H9 (cell line): ENCODE measurements around the gene BRD7. TPM values are rescaled to one million over a fixed set of nuclear protein-coding genes. Genes with fewer than 3 reads are reported as not detected.

Experiments used
- DNase-seq: peaks from one replicate; pipeline ENCODE4 v3.0.0-alpha.2; 2017
- H2AFZ ChIP-seq: one replicate; pipeline ENCODE4 v1.6.1; 2013; ENCODE audit warnings: mild to moderate bottlenecking, low read length, control low read depth, moderate library complexity
- H2AK5ac ChIP-seq: 2 replicates; pipeline ENCODE4 v1.6.1; 2013; ENCODE audit warnings: low read length, control low read depth, mixed read lengths; ENCODE audit not compliant: insufficient read length
- H2BK120ac ChIP-seq: one replicate; pipeline ENCODE4 v1.6.1; 2013; ENCODE audit warnings: low read depth, mild to moderate bottlenecking, low read length, control low read depth, inconsistent platforms; ENCODE audit not compliant: poor library complexity, severe bottlenecking
- H2BK12ac ChIP-seq: 2 replicates; pipeline ENCODE4 v1.6.1; 2013; ENCODE audit warnings: low read length, control low read depth, mixed read lengths, low read depth; ENCODE audit not compliant: insufficient read length
- H2BK15ac ChIP-seq: 2 replicates; pipeline ENCODE4 v1.6.1; 2013; ENCODE audit warnings: low read depth, low read length, control low read depth
- H2BK20ac ChIP-seq: one replicate; pipeline ENCODE4 v1.6.1; 2013; ENCODE audit warnings: low read depth, mild to moderate bottlenecking, low read length, control low read depth, inconsistent platforms; ENCODE audit not compliant: poor library complexity, severe bottlenecking
- H2BK5ac ChIP-seq: 2 replicates; pipeline ENCODE4 v1.6.1; 2013; ENCODE audit warnings: low read length, control low read depth, mixed read lengths; ENCODE audit not compliant: insufficient read length
- H3K14ac ChIP-seq: 2 replicates; pipeline ENCODE4 v1.6.1; 2013; ENCODE audit warnings: low read length, control low read depth; ENCODE audit not compliant: insufficient read depth
- H3K18ac ChIP-seq: 2 replicates; pipeline ENCODE4 v1.6.1; 2013; ENCODE audit warnings: low read depth, mild to moderate bottlenecking, mixed read lengths, low read length, control low read depth; ENCODE audit not compliant: insufficient read length
- H3K23ac ChIP-seq: 2 replicates; pipeline ENCODE4 v1.6.1; 2013; ENCODE audit warnings: low read length, control low read depth, mixed read lengths, low read depth; ENCODE audit not compliant: insufficient read length
- H3K23me2 ChIP-seq: 2 replicates; pipeline ENCODE4 v1.6.1; 2013; ENCODE audit warnings: low read depth, mild to moderate bottlenecking, mixed read lengths, low read length, control low read depth; ENCODE audit not compliant: insufficient read length, poor library complexity, severe bottlenecking
- H3K27ac ChIP-seq: 2 replicates; pipeline ENCODE4 v1.5.1; 2013; ENCODE audit warnings: low read length, control low read depth, mixed read lengths, low read depth; ENCODE audit not compliant: insufficient read length
- H3K27me3 ChIP-seq: 2 replicates; pipeline ENCODE4 v1.6.1; 2013; ENCODE audit warnings: low read length, control low read depth, inconsistent platforms; ENCODE audit not compliant: insufficient read depth
- H3K4ac ChIP-seq: 2 replicates; pipeline ENCODE4 v1.6.1; 2013; ENCODE audit warnings: low read depth, mild to moderate bottlenecking, control low read depth, inconsistent platforms, low read length, moderate library complexity
- H3K4me1 ChIP-seq: 2 replicates; pipeline ENCODE4 v1.6.1; 2013; ENCODE audit warnings: low read length, control low read depth, inconsistent platforms; ENCODE audit not compliant: insufficient read depth
- H3K4me2 ChIP-seq: 2 replicates; pipeline ENCODE4 v1.6.1; 2013; ENCODE audit warnings: low read length, control low read depth, mixed read lengths; ENCODE audit not compliant: insufficient read length, insufficient read depth
- H3K56ac ChIP-seq: 2 replicates; pipeline ENCODE4 v1.6.1; 2013; ENCODE audit warnings: low read depth, mild to moderate bottlenecking, mixed read lengths, low read length, control low read depth; ENCODE audit not compliant: insufficient read length
- H3K79me1 ChIP-seq: 2 replicates; pipeline ENCODE4 v1.6.1; 2013; ENCODE audit warnings: low read depth, mild to moderate bottlenecking, moderate library complexity, low read length, control low read depth, inconsistent platforms; ENCODE audit not compliant: insufficient read depth, poor library complexity, severe bottlenecking
- H3K79me2 ChIP-seq: 2 replicates; pipeline ENCODE4 v1.6.1; 2013; ENCODE audit warnings: low read length, control low read depth, inconsistent platforms; ENCODE audit not compliant: insufficient read depth
- H3K9ac ChIP-seq: 2 replicates; pipeline ENCODE4 v1.6.1; 2013; ENCODE audit warnings: low read length, control low read depth, mixed read lengths; ENCODE audit not compliant: insufficient read length; ENCODE audit errors: extremely low read depth
- H3K9me3 ChIP-seq: one replicate; pipeline ENCODE4 v1.6.1; 2013; ENCODE audit warnings: low read depth, low read length, inconsistent platforms; ENCODE audit not compliant: control insufficient read depth
- H3T11ph ChIP-seq: one replicate; pipeline ENCODE4 v1.6.1; 2013; ENCODE audit warnings: mild to moderate bottlenecking, low read length, control low read depth, inconsistent platforms
- H4K20me1 ChIP-seq: one replicate; pipeline ENCODE4 v1.6.1; 2013; ENCODE audit not compliant: control insufficient read depth, insufficient read length, insufficient read depth
- H4K5ac ChIP-seq: 2 replicates; pipeline ENCODE4 v1.6.1; 2013; ENCODE audit warnings: low read depth, mild to moderate bottlenecking, mixed read lengths, low read length, control low read depth; ENCODE audit not compliant: insufficient read length
- H4K8ac ChIP-seq: replicated peaks from 2 replicates; pipeline ENCODE4 v1.6.1; 2013; ENCODE audit warnings: low read length, control low read depth, mixed read lengths, low read depth; ENCODE audit not compliant: insufficient read length
- H4K91ac ChIP-seq: 2 replicates; pipeline ENCODE4 v1.6.1; 2013; ENCODE audit warnings: low read depth, mild to moderate bottlenecking, moderate library complexity, mixed read lengths, low read length, control low read depth; ENCODE audit not compliant: insufficient read length
- H3K27ac Mint-ChIP-seq, 3 experiments: 2 replicates in 2 of 3; 3 replicates in 1 of 3; pipeline ENCODE4 v1.8.0; 2020 to 2021; ENCODE audit warnings: mixed read lengths in 3 of 3, mild to moderate bottlenecking in 1 of 3, moderate library complexity in 1 of 3
- H3K27me3 Mint-ChIP-seq: 2 replicates; pipeline ENCODE4 v1.8.0; 2021; ENCODE audit warnings: low read depth, mild to moderate bottlenecking, moderate library complexity, mixed read lengths
- H3K36me3 Mint-ChIP-seq, 3 experiments: 2 replicates in 2 of 3; 3 replicates in 1 of 3; pipeline ENCODE4 v1.8.0; 2020 to 2021; ENCODE audit warnings: low read depth in 3 of 3, mixed read lengths in 3 of 3; ENCODE audit not compliant: insufficient read depth in 1 of 3
- H3K4me1 Mint-ChIP-seq, 2 experiments: 2 replicates each; pipeline ENCODE4 v1.8.0; 2020; ENCODE audit warnings: mixed read lengths in 2 of 2
- H3K4me3 Mint-ChIP-seq, 2 experiments: 2 replicates in 1 of 2; 3 replicates in 1 of 2; pipeline ENCODE4 v1.8.0; 2020 to 2021; ENCODE audit warnings: mild to moderate bottlenecking in 2 of 2, mixed read lengths in 2 of 2, moderate library complexity in 1 of 2
- H3K9me3 Mint-ChIP-seq, 2 experiments: 2 replicates in 1 of 2; 3 replicates in 1 of 2; pipeline ENCODE4 v1.8.0; 2020; ENCODE audit warnings: mild to moderate bottlenecking in 2 of 2, mixed read lengths in 2 of 2, moderate library complexity in 1 of 2
- WGBS: extraction: QIAGEN DNeasy Blood & Tissue Kit; methylation state at CpG from one replicate; pipeline ENCODE4 v1.1.7; 2013; ENCODE audit warnings: missing lambda C conversion rate, low lambda C conversion rate, mixed read lengths; ENCODE audit not compliant: insufficient read length; ENCODE audit errors: extremely low coverage; 5-methylcytosine and 5-hydroxymethylcytosine counted together
- total RNA-seq: library from RNA; stranded (reverse); gene quantifications from 2 replicates; pipeline ENCODE4 v1.2.1, GENCODE V29; 2021
- TF ChIP-seq, protein P1 (sequence below): fragments of 200-600 bp; sonication (generic); conservative IDR thresholded peaks from 3 replicates; pipeline ENCODE4 v1.8.0; 2021; ENCODE audit warnings: antibody characterized with exemption, mild to moderate bottlenecking

Gene BRD7
- total RNA-seq, 1 experiment from 2014 or later: 112 TPM

GRCh38 chr16:50384500-50385135 lies 15.8 kb upstream of the BRD7 start:
- Histone ChIP-seq H3K79me1 (no peaks in the 10 kb centered on the region), H2BK120ac (no peak overlapping the region), H2AK5ac (no peak overlapping the region), H2BK5ac (no peak overlapping the region), H2BK20ac (no peak overlapping the region), H2AFZ (no peak overlapping the region), H3K23ac (no peak overlapping the region), H3K4me2 (no peak overlapping the region), H3K23me2 (no peaks in the 10 kb centered on the region), H3K9me3 (no peaks in the 10 kb centered on the region), H3K27me3 (no peaks in the 10 kb centered on the region), H3T11ph (no peak overlapping the region), H4K8ac (no peak overlapping the region), H4K5ac (no peak overlapping the region), H3K9ac (no peak overlapping the region), H3K14ac (no peak overlapping the region), H3K4me1 (no peaks in the 10 kb centered on the region), H3K27ac (no peak overlapping the region), H3K79me2 (no peaks in the 10 kb centered on the region), H2BK12ac (no peak overlapping the region), H4K20me1 (no peaks in the 10 kb centered on the region), H3K56ac (no peak overlapping the region), H3K4ac (no peak overlapping the region), H2BK15ac (no peak overlapping the region), H4K91ac (no peak overlapping the region), H3K18ac (no peak overlapping the region)
- Mint-ChIP-seq H3K36me3 (no peaks in the 10 kb centered on the region), H3K4me1 (peaks cover 3 to 7% of the 10 kb centered on the region in 2 experiments; a peak in 3 of 4 replicates), H3K27ac (no peak overlapping the region), H3K4me3 (no peak overlapping the region), H3K9me3 (no peaks in the 10 kb centered on the region), H3K27me3 (peaks cover 7% of the 10 kb centered on the region)
- DNase-seq: no peak
- TF ChIP-seq, protein P1, sequence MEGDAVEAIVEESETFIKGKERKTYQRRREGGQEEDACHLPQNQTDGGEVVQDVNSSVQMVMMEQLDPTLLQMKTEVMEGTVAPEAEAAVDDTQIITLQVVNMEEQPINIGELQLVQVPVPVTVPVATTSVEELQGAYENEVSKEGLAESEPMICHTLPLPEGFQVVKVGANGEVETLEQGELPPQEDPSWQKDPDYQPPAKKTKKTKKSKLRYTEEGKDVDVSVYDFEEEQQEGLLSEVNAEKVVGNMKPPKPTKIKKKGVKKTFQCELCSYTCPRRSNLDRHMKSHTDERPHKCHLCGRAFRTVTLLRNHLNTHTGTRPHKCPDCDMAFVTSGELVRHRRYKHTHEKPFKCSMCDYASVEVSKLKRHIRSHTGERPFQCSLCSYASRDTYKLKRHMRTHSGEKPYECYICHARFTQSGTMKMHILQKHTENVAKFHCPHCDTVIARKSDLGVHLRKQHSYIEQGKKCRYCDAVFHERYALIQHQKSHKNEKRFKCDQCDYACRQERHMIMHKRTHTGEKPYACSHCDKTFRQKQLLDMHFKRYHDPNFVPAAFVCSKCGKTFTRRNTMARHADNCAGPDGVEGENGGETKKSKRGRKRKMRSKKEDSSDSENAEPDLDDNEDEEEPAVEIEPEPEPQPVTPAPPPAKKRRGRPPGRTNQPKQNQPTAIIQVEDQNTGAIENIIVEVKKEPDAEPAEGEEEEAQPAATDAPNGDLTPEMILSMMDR: no peak
- WGBS: no CpG with 5 or more reads among the region's 7 CpGs
